ENCODE results near the gene ABCD1. TPM values are rescaled to one million over a fixed set of nuclear protein-coding genes. Genes with fewer than 3 reads are reported as not detected.

The ABCD1 gene
- total and polyA plus RNA-seq, 9 of the 15 experiments (the other 6 are each of a cell fraction or from before 2014, with no cell fraction given) = 0.07 to 6.9 (median 2.2) TPM

GRCh38 chrX:153765138-153766079, 40.8 kb downstream of the ABCD1 start:
- peak overlapping the region; percentile 51 for H3K4me3 ChIP-seq
- peak overlapping the region; percentile 92 to 96 for H3K9ac ChIP-seq (ENCODE audit: insufficient read depth in 1 of 2, low read depth in 2 of 2, low read length in 2 of 2)
- H3K27ac ChIP-seq (ENCODE audit: extremely low read depth, low read depth, low read length) = peak overlapping the region; percentile 99
- H2AFZ ChIP-seq (ENCODE audit: low read depth, low read length) = peak overlapping the region; percentile 86
- intact Hi-C loops (cut with micrococcal nuclease) = loop anchor here (2.0 to 5.0 kb wide), 3 partner anchors 29 to 181 kb away; partner anchors contain the start of genes ARHGAP4, IDH3G and SSR4
- ATAC-seq (peak; percentile 87), DNase-seq (ENCODE audit: extremely low read depth in 1 of 4, low spot score in 3 of 4) (peak; percentile 75 to 92 (median 82)), FAIRE-seq (peak; percentile 94)
- H3K79me2 ChIP-seq (ENCODE audit: control insufficient read depth, insufficient read depth, low read length) = peaks cover 14% of the 10 kb centered on the region
- WGBS (ENCODE audit: insufficient coverage, low coverage, missing lambda C conversion rate) = 3% methylated on average over 14 of the region's 27 CpGs
- H3K36me3 ChIP-seq (ENCODE audit: control insufficient read depth, insufficient read depth, low read length) = no peaks in the 10 kb centered on the region
- H3K4me1 ChIP-seq (replicated peaks in 1 of 2; ENCODE audit: control insufficient read depth in 2 of 2, insufficient read depth in 2 of 2, low read length in 2 of 2) = peaks cover 15 to 76% of the 10 kb centered on the region in 2 experiments
- in situ Hi-C loops (cut with MboI) = no loop called here
- peak overlapping the region; percentile 87 for H3K4me2 ChIP-seq (ENCODE audit: insufficient read depth, low read length)
- no peaks in the 10 kb centered on the region for H3K27me3 ChIP-seq (ENCODE audit: control insufficient read depth in 2 of 2, insufficient read depth in 2 of 2, low read length in 2 of 2)
- CTCF ChIA-PET (ENCODE audit: low intra/inter-chr PET ratio) = interaction anchor here (0.8 to 1.4 kb wide), 2 partner anchors 183 to 188 kb away, joined by 3 to 7 read pairs; no protein-coding TSS in a partner anchor
- BruUV-seq (replicated peaks) = no TSS peak
- H3K9me1 ChIP-seq (ENCODE audit: control insufficient read depth, insufficient read depth, low read length) = no peaks in the 10 kb centered on the region
- H4K20me1 ChIP-seq (replicated peaks; ENCODE audit: control insufficient read depth, insufficient read depth, low read length) = no peaks in the 10 kb centered on the region
- POLR2A ChIA-PET = interaction anchor here (0.6 to 0.8 kb wide), 4 partner anchors 34 to 781 kb away, joined by 3 to 4 read pairs (median 3); partner anchors contain the start of gene G6PD
- no peaks in the 10 kb centered on the region for H3K9me3 ChIP-seq (replicated peaks; ENCODE audit: control insufficient read depth, insufficient read depth, low read depth, low read length)
- no peak for TF ChIP-seq MYBL2 (IDR thresholded peaks at IDR 0.05; ENCODE audit: low read depth)
- no peak for TF ChIP-seq MYBL2 (CRISPR knock-in tag; IDR thresholded peaks at IDR 0.05; ENCODE audit: borderline replicate concordance)
- TF ChIP-seq HDAC2 (IDR thresholded peaks at IDR 0.05) = no peak
- TF ChIP-seq C11orf30 (IDR thresholded peaks at IDR 0.05; ENCODE audit: low read depth) = no peak
- no peak for TF ChIP-seq HIVEP1 (CRISPR knock-in tag; IDR thresholded peaks at IDR 0.05)
- TF ChIP-seq ZNF518B (CRISPR knock-in tag; IDR thresholded peaks at IDR 0.05) = no peak
- TF ChIP-seq PHTF2 (CRISPR knock-in tag; IDR thresholded peaks at IDR 0.05) = no peak
- TF ChIP-seq CCAR2 (IDR thresholded peaks at IDR 0.05; ENCODE audit: low read depth, low read length) = no peak
- no peak for TF ChIP-seq ZNF253 (CRISPR knock-in tag; conservative IDR thresholded peaks at IDR 0.05)
- no peak for TF ChIP-seq CHD4 (IDR thresholded peaks at IDR 0.05; ENCODE audit: insufficient read depth, insufficient replicate concordance, low read depth, low read length, poor library complexity, severe bottlenecking)
- no peak for TF ChIP-seq MTA1 (IDR thresholded peaks at IDR 0.05; ENCODE audit: borderline replicate concordance)
- peak; percentile 82 for TF ChIP-seq SMAD4 (CRISPR knock-in tag; conservative IDR thresholded peaks at IDR 0.05)
